ENCODE results near the gene SPINK1. TPM values are rescaled to one million over a fixed set of nuclear protein-coding genes. Genes with fewer than 3 reads are reported as not detected.

Gene SPINK1
- polyA plus RNA-seq, 1 experiment: not detected

DNA sequence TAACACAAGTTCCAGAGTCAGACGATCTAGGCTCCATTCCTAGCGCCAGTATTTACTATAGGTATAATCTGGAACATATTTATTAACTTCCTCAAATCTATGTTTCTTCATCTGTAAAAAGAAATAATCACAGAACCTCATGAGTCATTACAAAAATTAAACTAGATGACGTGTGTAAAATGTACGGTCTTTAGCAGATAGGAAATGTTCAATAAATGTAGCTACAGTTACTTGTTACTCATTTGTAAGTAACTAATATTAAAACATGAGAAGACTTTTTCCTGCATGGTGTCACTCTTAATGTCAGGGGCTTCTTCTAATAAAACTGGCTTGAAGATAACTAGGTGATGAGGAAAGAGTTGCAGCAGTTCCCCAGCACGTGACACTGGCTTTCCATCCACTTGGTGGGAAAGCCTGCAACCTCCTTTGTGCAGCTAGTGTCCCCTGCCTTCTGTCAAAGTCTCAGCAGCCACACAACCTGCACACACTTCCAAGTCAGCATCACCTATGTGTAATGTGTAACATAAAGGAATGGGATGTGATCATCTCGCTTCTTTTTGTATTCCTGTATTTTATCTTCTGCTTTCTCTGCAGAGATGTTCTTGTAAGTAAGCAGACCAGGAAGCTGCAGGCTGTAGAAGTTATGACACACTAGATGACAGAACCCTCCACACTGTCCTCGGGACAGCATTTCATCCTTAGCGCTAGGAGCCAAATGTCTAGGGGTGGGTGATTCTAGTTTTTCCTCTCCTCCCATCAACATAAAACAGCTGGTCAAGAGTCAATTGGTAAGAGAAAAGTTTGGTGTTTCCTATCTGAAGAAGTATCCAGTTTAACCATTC, 47.1 kb downstream of the SPINK1 start:
- no peak overlapping the region for H3K27ac ChIP-seq (ENCODE audit: low read depth, low read length)
- no peaks in the 10 kb centered on the region for H3K27me3 ChIP-seq (ENCODE audit: control insufficient read depth, insufficient read depth, low read length)
- no peaks in the 10 kb centered on the region for H3K9me3 ChIP-seq (ENCODE audit: control insufficient read depth, insufficient read depth, low read length)
- ChIA-PET POLR2A (no interaction called here), CTCF (no interaction called here)
- TF ChIP-seq, protein P1, sequence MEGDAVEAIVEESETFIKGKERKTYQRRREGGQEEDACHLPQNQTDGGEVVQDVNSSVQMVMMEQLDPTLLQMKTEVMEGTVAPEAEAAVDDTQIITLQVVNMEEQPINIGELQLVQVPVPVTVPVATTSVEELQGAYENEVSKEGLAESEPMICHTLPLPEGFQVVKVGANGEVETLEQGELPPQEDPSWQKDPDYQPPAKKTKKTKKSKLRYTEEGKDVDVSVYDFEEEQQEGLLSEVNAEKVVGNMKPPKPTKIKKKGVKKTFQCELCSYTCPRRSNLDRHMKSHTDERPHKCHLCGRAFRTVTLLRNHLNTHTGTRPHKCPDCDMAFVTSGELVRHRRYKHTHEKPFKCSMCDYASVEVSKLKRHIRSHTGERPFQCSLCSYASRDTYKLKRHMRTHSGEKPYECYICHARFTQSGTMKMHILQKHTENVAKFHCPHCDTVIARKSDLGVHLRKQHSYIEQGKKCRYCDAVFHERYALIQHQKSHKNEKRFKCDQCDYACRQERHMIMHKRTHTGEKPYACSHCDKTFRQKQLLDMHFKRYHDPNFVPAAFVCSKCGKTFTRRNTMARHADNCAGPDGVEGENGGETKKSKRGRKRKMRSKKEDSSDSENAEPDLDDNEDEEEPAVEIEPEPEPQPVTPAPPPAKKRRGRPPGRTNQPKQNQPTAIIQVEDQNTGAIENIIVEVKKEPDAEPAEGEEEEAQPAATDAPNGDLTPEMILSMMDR (IDR thresholded peaks at IDR 0.05; ENCODE audit: low read depth, low read length): no peak
- no peak overlapping the region for H3K4me3 ChIP-seq (ENCODE audit: low read depth, low read length)
- no peak for DNase-seq (ENCODE audit: low read depth, low spot score)

DNA sequence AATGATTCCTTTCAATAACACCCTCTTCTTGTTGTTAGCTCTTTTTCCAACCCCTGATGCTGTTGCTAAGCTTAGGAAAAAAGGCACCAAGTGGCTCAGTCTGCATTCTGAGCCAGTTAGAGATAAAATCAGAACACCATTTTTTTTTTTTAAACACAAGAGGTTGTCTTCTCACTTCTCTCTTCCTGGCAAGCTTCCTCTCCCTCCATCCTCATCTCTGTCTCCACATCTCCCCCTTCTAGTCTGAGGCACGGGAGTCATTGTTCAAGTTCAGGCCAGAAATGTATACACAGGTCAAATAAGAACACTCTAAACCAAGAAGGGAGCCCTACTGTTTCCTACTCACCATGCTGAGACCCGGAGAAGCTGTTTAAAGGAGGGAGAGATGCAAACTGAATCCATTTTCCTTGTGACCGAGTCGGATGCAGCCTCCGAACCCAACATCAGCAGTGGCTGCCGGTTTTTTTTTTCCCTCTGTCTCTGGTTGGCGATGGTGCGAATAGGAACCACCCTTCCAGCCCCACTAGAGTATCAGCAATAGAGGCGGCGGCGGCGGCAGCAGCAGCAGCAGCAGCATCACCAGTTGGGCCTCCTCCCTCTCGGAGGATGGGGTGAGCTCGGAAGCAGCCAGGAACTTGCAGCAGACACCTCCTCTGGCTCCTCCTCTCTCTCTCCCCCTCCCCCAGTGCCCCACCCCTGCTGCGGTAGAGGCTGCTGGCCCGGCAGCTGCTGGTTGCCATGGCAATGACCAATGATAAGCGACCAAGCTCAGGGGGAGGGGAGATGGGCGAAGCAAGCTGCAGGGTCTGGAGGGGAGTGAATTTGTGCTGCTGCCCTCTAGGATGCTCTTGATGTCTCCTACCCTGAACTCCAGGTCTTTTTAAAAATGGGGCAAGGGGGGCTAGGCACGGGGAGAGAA, 49.1 kb downstream of the SPINK1 start, which contains the start of gene JAKMIP2:
Gene JAKMIP2, minus strand, starts transcription at position 619 of the 919 bp plus-strand sequence. CDS start 110,922 bp downstream, outside the sequence.
- Histone ChIP-seq H3K9me3 (ENCODE audit: control insufficient read depth, insufficient read depth, low read length) (no peaks in the 10 kb centered on the region), H3K27me3 (ENCODE audit: control insufficient read depth, insufficient read depth, low read length) (no peaks in the 10 kb centered on the region), H3K27ac (ENCODE audit: low read depth, low read length) (no peak within 1 kb of the TSS), H3K4me3 (ENCODE audit: low read depth, low read length) (no peak within 1 kb of the TSS)
- TF ChIP-seq, protein P1 (IDR thresholded peaks at IDR 0.05; ENCODE audit: low read depth, low read length): no peak
- ChIA-PET POLR2A (no interaction called here), CTCF (no interaction called here)
- no peak for DNase-seq (ENCODE audit: low read depth, low spot score)

DNA sequence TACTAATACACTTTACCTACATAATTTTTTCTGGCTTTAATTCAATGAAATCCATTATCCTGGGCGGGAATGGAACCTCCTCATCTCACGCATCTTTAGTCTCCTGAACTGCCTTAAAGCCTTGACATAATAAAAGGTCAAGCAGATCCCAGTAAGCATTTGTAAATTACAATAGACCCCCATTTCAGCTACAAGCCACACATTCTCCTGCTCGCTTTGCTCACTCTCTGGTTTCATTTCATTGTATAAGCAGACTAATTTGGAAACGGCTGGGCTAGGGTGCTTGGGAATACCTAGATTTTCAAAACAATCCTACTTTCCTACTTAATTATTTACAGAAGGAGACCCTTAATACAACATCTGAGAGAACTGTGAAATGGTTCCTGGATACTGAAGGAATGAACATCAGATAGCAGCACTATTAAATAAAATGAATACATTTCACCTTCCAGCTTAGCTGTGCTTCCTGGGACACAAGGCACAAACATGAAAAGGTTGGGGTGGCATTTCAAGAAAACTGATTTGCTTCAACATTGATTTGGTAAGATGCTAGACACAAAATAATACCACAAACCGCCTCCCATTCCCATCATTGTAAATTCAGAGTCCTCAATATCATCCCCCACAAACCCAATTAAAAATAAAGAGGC, 50.4 kb downstream of the SPINK1 start:
- TF ChIP-seq, protein P1 (IDR thresholded peaks at IDR 0.05; ENCODE audit: low read depth, low read length): no peak
- ChIA-PET CTCF (no interaction called here), POLR2A (interaction anchor here (0.5 kb wide), 1 partner anchor 607 kb away, joined by 8 read pairs; no protein-coding TSS in a partner anchor)
- Histone ChIP-seq H3K27ac (ENCODE audit: low read depth, low read length) (no peak overlapping the region), H3K4me3 (ENCODE audit: low read depth, low read length) (no peak overlapping the region), H3K9me3 (ENCODE audit: control insufficient read depth, insufficient read depth, low read length) (no peaks in the 10 kb centered on the region), H3K27me3 (ENCODE audit: control insufficient read depth, insufficient read depth, low read length) (no peaks in the 10 kb centered on the region)
- DNase-seq (ENCODE audit: low read depth, low spot score): no peak

DNA sequence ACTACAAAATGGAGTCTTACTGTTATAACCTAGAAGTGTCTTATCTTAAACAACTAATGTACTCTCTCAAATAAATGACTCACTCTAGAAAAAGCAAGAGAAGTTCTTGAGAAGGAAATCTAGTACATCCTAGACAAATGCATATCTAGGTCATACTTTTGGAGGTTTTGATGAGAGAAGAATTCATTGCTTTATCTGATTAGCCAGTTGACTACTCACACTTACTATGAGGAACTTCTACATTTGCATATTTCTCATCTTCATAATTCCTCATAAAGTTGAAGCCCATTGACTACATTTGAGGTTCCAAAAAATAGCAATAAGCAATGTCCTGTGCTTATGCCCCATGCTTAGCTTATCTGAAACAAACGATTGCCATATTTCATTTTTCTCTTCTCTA, 51.8 kb downstream of the SPINK1 start:
- H3K4me3 ChIP-seq (ENCODE audit: low read depth, low read length): no peak overlapping the region
- TF ChIP-seq, protein P1 (IDR thresholded peaks at IDR 0.05; ENCODE audit: low read depth, low read length): no peak
- H3K27me3 ChIP-seq (ENCODE audit: control insufficient read depth, insufficient read depth, low read length): no peaks in the 10 kb centered on the region
- H3K27ac ChIP-seq (ENCODE audit: low read depth, low read length): no peak overlapping the region
- H3K9me3 ChIP-seq (ENCODE audit: control insufficient read depth, insufficient read depth, low read length): no peaks in the 10 kb centered on the region
- ChIA-PET CTCF (no interaction called here), POLR2A (no interaction called here)
- DNase-seq (ENCODE audit: low read depth, low spot score): no peak
